Choroid plexus epithelial cell (primary cell): Measurements from ENCODE around the gene PARD3.

Experiments used
- DNase-seq: peaks from one replicate; pipeline ENCODE4 v3.0.0-alpha.2; 2010; ENCODE audit warnings: low read depth
- H3K4me3 ChIP-seq: 2 replicates; pipeline ENCODE4 v1.5.1; 2011; ENCODE audit warnings: low read depth, mild to moderate bottlenecking, control low read depth, low read length, moderate library complexity
- TF ChIP-seq, protein P1 (sequence below): conservative IDR thresholded peaks from 2 replicates; pipeline ENCODE4 v1.5.1; 2011; ENCODE audit warnings: low read depth, mild to moderate bottlenecking, control low read depth, inconsistent platforms, low read length, moderate library complexity

Gene PARD3

DNA sequence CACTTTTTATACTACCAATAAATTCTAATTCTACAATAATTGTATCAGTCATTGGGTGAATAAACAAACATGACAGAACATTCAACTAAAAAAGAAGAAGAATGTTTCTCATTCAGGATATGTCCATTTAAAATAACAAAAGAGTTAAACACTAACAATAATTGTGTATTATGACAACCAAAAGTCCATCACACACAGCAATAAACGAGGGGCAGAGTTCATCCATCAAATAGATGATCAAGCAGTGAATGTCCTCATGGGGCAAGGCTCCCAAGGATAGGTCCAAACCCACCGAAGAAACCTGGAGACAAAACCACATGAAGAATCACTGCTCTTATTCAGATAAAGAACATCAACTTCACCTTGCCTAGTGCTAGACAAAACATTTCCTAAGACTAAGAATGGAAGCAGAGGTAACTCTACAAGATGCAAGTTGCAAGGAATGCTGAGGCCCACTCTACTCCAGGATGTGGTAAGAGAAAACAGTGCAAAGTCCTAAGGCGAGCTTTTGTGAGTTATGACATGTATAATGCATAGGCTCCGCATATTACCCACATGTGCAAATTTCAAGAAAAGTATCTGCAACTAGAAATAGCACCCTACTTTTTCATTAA is 115.1 kb downstream of the PARD3 start:
- no peak overlapping the region for H3K4me3 ChIP-seq
- DNase-seq, result no peak
- TF ChIP-seq, protein P1, sequence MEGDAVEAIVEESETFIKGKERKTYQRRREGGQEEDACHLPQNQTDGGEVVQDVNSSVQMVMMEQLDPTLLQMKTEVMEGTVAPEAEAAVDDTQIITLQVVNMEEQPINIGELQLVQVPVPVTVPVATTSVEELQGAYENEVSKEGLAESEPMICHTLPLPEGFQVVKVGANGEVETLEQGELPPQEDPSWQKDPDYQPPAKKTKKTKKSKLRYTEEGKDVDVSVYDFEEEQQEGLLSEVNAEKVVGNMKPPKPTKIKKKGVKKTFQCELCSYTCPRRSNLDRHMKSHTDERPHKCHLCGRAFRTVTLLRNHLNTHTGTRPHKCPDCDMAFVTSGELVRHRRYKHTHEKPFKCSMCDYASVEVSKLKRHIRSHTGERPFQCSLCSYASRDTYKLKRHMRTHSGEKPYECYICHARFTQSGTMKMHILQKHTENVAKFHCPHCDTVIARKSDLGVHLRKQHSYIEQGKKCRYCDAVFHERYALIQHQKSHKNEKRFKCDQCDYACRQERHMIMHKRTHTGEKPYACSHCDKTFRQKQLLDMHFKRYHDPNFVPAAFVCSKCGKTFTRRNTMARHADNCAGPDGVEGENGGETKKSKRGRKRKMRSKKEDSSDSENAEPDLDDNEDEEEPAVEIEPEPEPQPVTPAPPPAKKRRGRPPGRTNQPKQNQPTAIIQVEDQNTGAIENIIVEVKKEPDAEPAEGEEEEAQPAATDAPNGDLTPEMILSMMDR, result no peak

DNA sequence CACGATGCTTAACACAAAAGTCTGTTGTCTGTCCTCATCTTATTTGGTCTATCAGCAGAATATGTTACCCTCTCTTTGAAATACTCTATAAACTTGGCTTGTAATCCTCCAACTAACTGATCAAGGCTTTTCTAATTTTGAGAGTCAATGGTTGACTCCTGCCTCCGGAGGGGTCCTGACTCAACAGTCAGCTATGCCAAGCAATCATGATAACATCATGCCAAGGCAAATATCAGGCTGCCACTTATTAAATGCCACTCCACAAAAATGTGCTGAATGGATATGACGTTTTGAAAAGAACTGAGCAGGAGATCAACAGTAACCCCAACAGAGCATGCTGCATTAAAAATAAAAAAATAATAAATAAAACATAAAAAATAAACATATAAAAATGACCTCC is 116.1 kb downstream of the PARD3 start:
- no peak overlapping the region for H3K4me3 ChIP-seq
- DNase-seq, result peak; percentile 58
- TF ChIP-seq, protein P1, result no peak

DNA sequence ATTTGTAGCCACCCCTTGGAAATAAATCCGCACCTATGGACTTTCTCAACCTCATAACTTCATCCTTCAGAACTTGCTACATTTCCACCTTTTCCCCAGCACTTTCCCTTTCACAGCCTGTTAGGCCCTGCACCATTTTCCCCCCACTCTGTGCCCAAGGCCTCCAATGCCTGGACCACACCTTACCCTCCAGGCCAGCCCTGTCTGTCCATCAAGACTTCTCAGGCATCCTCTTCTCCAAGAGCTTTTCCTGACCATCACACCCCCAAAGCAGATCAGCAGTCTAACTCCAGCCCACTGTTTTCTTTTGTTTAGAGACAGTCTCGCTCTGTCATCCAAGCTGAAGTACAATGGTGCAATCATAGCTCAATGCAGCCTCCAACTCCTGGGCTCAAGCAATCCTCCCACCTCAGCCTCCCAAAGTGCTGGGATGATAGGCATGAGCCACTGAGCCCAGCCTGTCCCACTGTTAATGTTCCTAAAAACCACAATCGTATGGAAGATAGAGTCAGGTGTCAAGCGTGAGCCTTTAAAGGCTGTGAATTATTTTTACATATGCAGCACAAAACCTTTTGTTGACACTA is 116.8 kb downstream of the PARD3 start:
- no peak for DNase-seq
- TF ChIP-seq, protein P1, result no peak
- no peak overlapping the region for H3K4me3 ChIP-seq

DNA sequence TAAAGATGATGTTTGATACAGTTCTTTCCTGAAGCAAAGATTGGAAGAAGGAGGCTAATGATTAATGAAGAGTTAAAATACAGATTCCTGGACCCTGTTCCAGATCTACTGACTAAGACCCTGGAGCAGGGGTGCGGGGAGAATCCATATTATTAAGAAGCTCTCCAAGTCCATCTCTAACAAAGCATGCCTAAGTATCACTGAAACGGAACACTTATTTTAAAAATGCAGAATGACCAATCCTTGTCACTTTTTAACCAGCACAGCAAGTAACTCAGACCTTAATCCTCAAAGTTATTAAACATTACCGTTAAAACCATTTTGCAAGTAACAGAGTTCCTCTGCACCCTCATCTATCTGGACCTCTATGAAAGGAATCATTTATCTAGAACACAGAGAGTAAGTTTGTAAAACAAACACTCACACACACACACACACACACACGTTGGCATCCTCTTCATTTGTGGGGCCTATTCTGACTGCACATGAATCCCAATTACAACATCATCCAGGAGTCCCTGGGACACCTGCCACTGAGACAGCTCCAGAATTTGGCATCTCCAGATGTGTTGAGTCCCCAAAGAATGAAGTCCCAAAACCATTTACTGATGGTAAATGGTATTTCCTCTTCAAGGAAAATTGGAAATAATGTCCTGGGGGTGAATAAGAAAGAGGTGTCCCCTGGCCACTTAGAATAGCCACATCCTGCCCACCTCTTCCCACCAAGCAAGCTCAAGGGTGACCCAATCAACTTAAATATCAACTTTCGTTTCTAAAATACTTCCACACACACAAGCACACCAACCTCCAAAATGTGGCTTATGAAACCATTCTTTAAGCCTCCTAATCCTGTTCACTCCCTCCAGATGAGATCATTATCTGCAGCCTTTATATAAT is 117.5 kb downstream of the PARD3 start:
- TF ChIP-seq, protein P1, result no peak
- no peak for DNase-seq
- no peak overlapping the region for H3K4me3 ChIP-seq

DNA sequence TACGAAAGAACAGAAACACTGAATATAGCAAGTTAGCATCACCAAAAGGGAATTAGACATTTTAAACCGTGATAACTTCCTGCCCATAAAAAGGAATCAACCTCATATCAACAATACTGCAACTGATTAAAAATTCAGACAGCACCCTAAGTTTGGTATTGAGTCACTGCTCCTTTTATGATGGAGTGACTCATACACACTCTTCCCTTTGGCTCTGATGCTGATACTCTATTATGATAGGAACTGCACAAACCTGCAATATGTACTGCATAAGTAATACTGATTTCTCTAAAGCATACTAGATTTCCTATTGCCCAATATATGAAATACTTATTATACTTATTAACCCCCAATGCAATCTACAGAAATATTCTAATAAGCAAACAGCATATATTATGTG is 118.7 kb downstream of the PARD3 start:
- TF ChIP-seq, protein P1, result no peak
- H3K4me3 ChIP-seq, result no peak overlapping the region
- peak; percentile 64 for DNase-seq

DNA sequence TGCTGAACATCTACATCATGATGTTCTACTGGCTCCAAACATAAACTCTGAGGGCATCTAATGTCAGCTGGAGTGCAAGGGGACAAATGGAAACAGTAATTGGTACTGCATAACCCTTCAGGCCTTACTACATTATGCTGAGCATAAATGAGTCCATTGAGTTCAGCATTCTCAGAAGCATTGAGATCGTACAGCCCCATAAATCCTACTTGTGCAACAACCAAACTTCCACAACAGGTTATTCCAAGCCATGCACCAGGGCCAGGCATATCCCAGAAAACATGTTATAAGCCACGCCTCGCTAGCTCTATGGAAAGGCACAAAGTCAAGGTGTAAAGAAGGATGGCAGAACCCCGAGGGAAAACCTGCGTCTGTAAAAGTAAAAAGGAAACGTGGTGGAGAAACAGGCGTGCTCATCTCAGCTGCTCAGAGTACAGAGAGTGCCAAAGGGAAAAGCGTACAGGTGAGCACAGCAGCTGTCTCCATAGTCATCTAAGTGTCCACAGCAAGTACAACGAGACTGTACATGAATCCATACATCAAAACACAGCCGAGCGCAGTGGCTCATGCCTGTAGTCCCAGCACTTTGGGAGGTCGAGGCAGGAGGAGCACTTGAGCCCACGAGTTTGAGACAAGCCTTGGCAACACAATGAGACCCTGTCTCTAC is 124.6 kb downstream of the PARD3 start:
- H3K4me3 ChIP-seq, result no peak overlapping the region
- TF ChIP-seq, protein P1, result no peak
- no peak for DNase-seq
